ENCODE results near the gene RFLNA. TPM values are rescaled to one million over a fixed set of nuclear protein-coding genes. Genes with fewer than 3 reads are reported as not detected.

The RFLNA gene
- total RNA-seq, 1 donor from 2014 or later, result 0.50 TPM

- Histone ChIP-seq H3K27me3 (ENCODE audit: low read depth) (no peaks in the 10 kb centered on the region), H3K27ac (no peak overlapping the region), H3K4me1 (no peaks in the 10 kb centered on the region), H3K36me3 (no peaks in the 10 kb centered on the region), H3K4me3 (no peak overlapping the region), H3K9me3 (no peaks in the 10 kb centered on the region)
- no peak for TF ChIP-seq CTCF (IDR thresholded peaks at IDR 0.05)
- intact Hi-C loops (cut with DNase I), result loop anchor here (10.0 kb wide), 1 partner anchor 255 kb away; no protein-coding TSS in a partner anchor
- DNase-seq (no peak), ATAC-seq (no peak)
Observed at GRCh38 chr12:124309744-124310143, 14.9 kb downstream of the RFLNA start.

GRCh38 chr12:124310178-124310577 is 15.3 kb downstream of the RFLNA start:
- intact Hi-C loops (cut with DNase I), result loop anchor here (10.0 kb wide), 1 partner anchor 255 kb away; no protein-coding TSS in a partner anchor
- H3K4me3 ChIP-seq, result no peak overlapping the region
- ATAC-seq, result no peak

DNA sequence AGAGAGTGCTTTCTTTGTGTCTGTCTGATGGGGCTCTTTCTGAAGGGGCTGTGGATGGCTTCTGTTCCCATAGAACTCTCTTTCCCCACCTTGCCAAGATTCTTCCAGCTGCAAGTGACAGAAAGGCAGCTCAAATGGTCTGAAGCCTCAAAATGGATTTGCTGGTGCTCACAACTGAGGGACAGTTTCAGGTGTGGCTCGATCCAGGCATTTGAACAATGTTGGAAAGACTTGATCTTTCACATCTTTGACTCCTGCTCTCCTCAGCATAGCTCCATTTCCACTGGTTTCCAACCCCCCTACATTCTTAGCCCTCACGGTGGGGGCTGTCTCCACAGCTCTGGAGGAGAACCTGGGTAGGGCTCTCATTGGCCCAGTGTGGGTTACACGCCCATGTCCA is 15.9 kb downstream of the RFLNA start:
- TF ChIP-seq CTCF (IDR thresholded peaks at IDR 0.05), result no peak
- Histone ChIP-seq H3K27ac (no peak overlapping the region), H3K9me3 (no peaks in the 10 kb centered on the region), H3K4me1 (no peaks in the 10 kb centered on the region), H3K27me3 (ENCODE audit: low read depth) (no peaks in the 10 kb centered on the region), H3K4me3 (no peak overlapping the region), H3K36me3 (no peaks in the 10 kb centered on the region)
- ATAC-seq, result no peak
- intact Hi-C loops (cut with DNase I), result loop anchor here (10.0 kb wide), 1 partner anchor 256 kb away; no protein-coding TSS in a partner anchor
- no peak for DNase-seq

More at GRCh38 chr12:124310178-124310577, 15.3 kb downstream of the RFLNA start:
- Histone ChIP-seq H3K36me3 (no peaks in the 10 kb centered on the region), H3K27me3 (ENCODE audit: low read depth) (no peaks in the 10 kb centered on the region), H3K27ac (no peak overlapping the region), H3K4me1 (no peaks in the 10 kb centered on the region), H3K9me3 (no peaks in the 10 kb centered on the region)
- no peak for TF ChIP-seq CTCF (IDR thresholded peaks at IDR 0.05)
- DNase-seq, result no peak

- H3K36me3 ChIP-seq, result no peaks in the 10 kb centered on the region
- intact Hi-C loops (cut with DNase I), result loop anchor here (10.0 kb wide), 1 partner anchor 257 kb away; no protein-coding TSS in a partner anchor
- no peak overlapping the region for H3K4me3 ChIP-seq
- H3K9me3 ChIP-seq, result no peaks in the 10 kb centered on the region
- no peak overlapping the region for H3K27ac ChIP-seq
- no peaks in the 10 kb centered on the region for H3K4me1 ChIP-seq
- no peak for TF ChIP-seq CTCF (IDR thresholded peaks at IDR 0.05)
- no peaks in the 10 kb centered on the region for H3K27me3 ChIP-seq (ENCODE audit: low read depth)
- ATAC-seq, result peak; percentile 49 to 51
- DNase-seq, result no peak
Observed at GRCh38 chr12:124311292-124312109, 16.6 kb downstream of the RFLNA start.

GRCh38 chr12:124312601-124313000 is 17.7 kb downstream of the RFLNA start:
- Histone ChIP-seq H3K9me3 (no peaks in the 10 kb centered on the region), H3K4me1 (no peaks in the 10 kb centered on the region), H3K36me3 (no peaks in the 10 kb centered on the region), H3K27me3 (ENCODE audit: low read depth) (no peaks in the 10 kb centered on the region), H3K4me3 (no peak overlapping the region), H3K27ac (no peak overlapping the region)
- no peak for TF ChIP-seq CTCF (IDR thresholded peaks at IDR 0.05)
- ATAC-seq (no peak), DNase-seq (no peak)
- intact Hi-C loops (cut with DNase I), result loop anchor here (10.0 kb wide), 1 partner anchor 258 kb away; no protein-coding TSS in a partner anchor

All from lower lobe of right lung (tissue), 2 donors.